ENCODE data around the gene GPR107.

DNA sequence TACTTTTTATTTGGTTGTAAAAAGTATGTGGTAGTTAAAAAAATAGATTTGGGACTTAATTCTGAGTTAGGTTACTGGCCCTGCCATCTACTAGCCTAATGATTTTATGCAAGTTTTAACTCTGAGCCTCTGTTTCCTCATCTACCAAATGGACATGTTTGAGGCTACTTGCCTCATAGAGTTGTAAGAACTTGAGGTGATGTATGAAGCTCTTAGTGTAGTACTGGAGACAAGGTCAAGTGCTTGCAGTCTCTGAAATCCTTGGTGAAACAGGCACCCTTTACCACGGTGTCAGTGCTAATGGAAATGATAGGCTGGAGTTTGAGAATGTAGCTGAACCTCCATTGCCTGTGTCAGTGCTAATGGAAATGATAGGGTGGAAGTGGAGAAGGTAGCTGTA, 15.3 kb downstream of the GPR107 start:
- TF ChIP-seq EGR1 (IDR thresholded peaks at IDR 0.05) (no peak), RAD21 (IDR thresholded peaks at IDR 0.05; ENCODE audit: low read depth) (no peak)
- TF ChIP-seq, protein P1, sequence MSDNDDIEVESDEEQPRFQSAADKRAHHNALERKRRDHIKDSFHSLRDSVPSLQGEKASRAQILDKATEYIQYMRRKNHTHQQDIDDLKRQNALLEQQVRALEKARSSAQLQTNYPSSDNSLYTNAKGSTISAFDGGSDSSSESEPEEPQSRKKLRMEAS (IDR thresholded peaks at IDR 0.05): no peak
